Stimulated activated CD8-positive, alpha-beta memory T cell treated with anti-CD3 and anti-CD28 coated beads, Interleukin-7, amount 100 ng/mL, for 48 hours (primary cell): ENCODE measurements around the gene NFAM1.

Experiments
- DNase-seq, 2 donors: peaks; one replicate each; pipeline ENCODE4 v3.0.0-alpha.2; 2020; ENCODE audit warnings: low read depth in 1 of 2; ENCODE audit errors: extremely low read depth in 1 of 2

Gene NFAM1

GRCh38 chr22:42439821-42440674 lies 7.8 kb upstream of the NFAM1 start:
- no peak for DNase-seq

DNA sequence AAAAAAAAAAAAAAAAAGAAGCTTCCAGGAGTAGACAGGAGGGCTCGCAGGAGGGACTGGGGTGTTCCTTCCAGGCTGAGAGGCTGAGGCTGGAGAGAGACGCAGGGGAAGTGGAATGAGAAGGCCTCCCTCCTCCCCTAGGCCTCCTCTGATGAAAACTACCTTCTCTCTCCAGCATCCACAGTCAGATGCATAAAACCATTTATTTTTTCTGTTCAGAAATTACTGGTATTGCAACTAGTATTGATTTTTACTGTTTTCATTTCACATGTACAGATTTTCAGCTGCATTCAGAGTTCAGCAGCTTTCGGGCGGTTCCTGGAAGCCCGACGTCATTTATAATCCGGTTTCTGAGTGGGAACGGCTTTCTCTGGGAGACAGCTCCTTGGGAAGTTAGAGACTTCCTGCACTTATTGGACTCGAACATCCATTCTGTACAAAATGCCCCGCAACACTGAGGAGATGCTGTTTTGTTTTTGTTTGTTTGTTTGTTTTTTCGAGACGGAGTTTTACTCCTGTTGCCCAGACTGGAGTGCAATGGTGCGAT lies 6.9 kb upstream of the NFAM1 start:
- DNase-seq, result no peak

DNA sequence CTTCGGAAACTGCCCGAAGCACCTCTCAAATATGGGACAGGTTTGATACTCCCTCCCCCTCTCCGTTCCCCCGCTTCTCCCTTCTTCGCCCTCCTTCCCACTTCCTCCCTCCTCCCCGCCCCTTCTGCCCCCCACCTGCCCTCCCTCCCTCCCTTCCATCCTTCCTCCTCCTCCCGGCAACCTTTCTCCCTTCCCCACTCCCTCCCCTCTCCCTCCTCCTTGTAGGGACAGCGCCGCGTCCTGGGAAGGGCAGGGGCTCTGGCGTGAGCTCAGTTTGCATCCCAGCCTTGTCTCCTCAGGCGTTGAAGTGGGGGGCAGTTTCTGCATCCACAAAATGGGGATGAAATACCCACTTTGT lies 6.1 kb upstream of the NFAM1 start:
- no peak for DNase-seq

GRCh38 chr22:42437488-42438292 lies 5.5 kb upstream of the NFAM1 start:
- DNase-seq, result peak; percentile 55 to 61

GRCh38 chr22:42436404-42436803 lies 4.2 kb upstream of the NFAM1 start:
- no peak for DNase-seq

GRCh38 chr22:42434748-42435425 lies 2.7 kb upstream of the NFAM1 start:
- no peak for DNase-seq

DNA sequence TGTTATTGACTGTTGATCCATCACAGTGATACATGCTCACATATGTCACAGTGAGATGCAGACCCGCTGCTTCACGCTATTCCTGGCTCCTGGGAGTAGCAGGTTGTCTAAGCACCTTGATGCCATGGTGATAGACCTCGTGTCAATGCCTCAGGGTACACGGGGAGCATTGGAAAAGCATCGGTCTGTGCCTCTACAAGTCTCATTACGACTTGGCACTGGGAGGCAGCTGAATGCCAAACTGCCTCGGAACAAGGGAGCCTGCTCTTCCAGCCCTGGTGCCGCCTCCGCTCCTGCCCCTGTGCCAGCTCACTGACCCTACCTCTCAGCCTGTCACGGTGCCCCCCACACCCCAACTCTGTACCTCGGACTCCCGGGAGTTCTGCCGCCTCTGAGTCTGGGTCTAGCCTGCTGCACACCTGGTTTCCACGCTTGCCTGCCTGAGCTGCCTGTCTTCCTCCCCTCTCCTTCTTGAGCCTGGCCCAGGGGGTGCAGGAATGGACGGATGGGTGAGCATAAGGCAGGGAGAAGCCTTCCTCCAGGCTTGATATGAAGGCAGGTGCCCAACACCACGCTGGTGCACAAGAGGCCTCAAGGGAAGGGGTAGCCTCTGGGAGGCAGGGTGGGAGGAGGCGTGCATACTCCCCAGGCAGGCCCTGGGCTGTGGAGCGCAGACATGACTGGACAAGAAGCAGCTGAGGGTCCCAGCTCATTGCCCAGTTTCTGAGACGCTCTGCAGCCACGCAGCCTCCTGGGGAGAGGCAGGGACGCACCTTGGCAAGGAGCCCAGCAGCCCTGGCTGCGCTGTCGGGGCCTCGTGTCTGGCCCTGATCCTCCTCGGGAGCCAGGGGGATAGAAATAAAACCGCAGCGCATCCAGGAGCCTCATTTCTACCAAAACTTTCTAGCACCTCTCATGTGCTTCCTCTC lies 1.8 kb upstream of the NFAM1 start:
- no peak for DNase-seq

- no peak for DNase-seq
Observed at GRCh38 chr22:42432818-42433217, 615 bp upstream of the NFAM1 start.

DNA sequence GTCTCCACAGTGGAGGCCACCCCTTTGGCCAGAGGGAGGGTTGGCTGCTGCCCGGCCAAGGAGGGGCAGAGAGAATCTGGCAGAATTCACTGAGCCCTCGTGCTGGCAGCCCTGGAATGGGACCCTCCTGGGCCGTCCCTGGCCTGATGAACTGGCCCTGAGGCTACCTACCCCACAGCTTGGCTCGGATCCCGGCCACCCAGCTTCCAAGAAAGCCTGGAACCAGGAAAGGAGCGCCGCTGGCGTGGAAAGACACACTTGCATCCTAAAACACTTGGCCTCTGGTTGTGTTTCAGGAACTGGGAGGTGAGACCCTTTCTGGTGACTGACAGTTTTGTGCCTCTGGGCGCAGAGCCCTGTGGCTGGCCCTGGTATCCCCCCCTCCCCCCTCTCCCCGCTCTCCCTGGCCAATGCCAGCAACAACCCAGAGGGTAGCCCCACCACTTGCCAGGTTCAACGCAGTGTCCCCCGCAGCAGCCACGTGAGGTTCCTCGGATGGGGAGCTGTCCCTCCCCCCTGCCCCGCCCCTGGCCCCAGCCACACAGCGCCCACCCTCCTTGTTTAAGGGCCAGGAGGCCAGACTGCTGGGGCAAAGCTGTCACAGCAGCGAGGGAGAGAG lies 693 bp downstream of the NFAM1 start:
- no peak for DNase-seq

DNA sequence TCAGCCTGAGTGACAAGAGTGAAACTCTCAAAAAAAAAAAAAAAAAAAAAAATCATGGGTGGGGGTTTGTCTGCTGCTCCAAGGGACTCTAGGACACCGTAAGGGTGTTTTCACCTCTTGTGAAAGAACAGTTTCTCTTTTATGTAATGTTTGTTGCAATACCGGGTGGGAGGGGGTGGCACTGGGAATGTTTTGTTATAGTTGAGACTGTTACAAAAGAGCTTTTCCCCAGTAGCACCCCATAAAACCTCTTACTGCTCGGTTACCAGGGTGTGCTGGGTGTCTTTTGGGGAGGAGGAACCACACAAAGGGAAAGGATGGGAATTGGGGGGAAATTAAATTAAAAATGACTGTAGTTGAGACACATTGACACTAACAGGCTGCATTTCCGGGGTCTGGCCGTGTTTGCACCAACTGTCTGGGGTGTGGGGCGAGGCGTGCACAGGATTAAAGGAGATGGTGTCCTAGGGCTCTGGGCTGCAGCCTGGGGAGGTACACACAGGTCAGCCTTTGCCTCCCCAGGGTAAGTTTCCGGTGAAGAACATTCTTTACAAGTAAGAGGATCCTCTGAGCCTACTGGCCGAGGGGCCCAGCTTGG lies 1.6 kb downstream of the NFAM1 start:
- DNase-seq, result no peak

DNA sequence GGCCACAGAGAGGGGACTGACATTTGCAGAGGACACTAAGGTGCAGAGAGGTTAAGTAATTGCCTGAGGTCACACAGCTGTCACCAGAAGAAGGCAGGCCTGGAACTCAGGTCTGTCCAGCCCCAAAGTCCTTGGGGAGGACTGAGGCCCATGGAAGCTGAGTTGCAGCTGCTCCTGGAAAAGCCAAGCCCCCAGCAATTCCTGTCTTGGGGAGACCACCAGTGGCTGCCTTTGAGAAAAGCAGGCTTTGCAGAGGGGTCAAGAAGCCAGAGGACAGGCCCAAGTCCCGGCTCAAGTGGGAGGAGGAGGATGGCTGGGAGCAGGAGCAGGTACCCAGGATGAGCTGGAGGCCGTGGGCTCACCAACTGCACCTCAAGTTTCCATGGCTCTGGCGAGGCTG lies 3.4 kb downstream of the NFAM1 start:
- DNase-seq, result no peak

DNA sequence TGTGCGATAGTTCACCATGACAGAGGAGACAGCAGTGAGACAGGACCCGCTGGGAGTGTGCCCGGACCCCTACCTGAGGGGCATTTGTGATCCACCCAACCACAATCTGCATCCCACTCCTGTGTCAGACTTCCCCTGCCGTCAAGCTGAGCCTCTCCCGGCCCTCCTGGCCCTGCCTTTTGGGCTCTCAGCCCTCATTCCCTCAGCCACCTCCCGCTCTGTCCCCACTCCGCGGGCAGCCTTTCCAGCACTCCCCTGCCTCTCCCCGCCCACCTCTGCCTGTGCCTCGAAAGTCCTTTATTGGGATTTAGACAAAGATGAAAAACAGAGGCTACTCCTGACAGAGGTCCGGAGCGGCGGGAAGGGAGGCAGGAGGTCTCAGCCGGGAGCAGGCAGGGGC lies 4.2 kb downstream of the NFAM1 start:
- DNase-seq, result no peak

- DNase-seq, result no peak
Observed at GRCh38 chr22:42427167-42427566, 5.0 kb downstream of the NFAM1 start.

DNA sequence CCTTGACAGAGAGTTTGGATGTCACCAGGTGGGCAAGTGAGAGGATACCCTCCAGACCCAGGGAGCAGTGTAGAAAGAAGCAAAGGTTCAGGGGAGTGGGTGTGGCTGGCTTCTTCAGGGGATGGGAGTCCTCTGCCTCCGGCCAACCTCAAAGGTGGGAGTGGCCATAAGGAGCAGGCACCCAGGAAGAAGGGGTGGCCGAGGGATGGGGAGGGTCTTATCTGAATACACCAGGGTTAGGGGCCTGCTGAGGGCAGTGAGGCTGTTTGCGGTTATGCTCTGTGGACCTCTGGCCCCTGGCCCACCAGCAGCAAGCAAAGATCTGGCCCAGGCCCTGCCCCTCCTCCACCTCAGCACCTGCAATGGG lies 6.2 kb downstream of the NFAM1 start:
- no peak for DNase-seq

DNA sequence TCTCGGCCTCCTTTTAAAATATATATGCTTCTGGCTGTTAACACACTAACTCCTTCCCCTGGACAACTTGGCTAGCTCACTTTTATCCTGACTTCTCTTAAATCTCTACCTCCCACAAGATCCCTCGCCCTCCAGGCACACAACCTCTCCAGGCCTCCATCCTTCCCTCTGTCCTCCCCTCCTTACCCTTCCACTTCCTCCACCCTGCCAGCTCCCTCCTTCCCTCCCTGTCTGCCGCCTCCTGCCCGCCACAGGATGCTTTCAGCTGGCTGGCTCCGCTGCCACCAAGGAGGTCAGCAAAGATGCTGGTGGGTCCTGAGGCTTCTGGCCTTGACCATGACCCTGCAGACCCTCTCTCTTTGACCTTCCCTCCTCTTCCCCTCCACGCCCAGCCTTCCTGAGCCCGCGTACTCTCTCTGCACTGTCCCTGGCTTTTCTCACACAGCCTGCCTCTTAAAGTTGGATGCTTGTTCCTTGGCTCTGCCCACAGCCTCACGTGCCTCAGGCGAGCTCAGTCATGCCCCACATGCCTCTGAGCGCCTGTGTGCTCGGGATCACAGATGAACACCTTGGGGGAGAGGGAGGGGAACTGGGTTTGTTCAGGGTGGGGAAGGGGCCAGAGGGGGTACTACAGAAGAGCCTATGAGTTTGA lies 6.7 kb downstream of the NFAM1 start:
- no peak for DNase-seq

DNA sequence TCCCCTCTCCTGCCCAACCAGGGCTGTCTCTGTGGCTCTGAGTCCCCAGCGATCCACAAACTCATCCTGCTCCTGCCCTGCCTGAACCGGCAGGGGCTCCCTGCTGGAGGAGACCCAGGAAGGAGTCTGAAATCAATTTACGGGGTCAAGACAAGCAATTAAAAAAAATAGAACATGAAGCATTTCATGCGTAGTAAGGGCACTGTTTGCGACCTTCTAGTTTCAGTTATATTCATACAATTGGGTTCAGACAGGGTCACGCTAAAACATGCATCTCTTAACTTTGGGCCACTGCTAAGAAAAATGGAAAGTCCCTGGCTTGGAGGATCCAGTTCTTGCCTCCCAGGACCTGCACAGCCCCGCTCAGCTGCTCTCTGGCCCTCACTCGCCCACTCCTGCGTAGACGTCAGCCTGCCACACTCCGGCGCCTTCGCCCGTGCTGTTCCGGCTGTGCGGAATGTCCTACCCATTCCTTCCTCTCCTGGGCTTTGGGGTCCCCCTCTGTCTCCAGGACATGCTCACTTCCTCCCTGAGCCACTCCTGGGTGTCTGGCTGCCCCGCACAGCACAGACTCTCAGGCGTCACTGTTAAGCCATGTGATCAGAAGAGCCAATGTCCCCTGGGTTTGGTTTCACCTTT lies 12.8 kb downstream of the NFAM1 start:
- no peak for DNase-seq

DNA sequence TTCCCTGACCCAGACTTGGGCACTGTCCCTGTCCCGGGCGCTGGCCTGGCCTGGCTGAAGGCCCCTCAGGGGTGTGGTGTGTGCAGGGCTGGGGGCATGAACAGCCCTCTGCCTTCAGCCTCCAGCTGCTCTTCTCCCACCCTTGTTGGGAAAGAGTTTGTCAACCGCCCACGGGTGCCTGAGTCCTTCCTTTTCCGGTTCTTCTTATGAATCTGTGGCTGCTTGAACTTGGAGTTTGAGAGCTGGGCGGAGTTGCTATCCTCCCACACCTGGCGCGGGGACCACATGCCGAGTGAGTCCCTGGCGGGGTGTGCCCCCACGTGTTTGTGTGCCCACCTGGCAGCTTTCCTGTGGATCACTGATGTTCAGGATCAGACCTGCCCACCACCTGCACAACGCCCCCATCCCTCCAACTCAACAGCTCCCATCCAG lies 13.4 kb downstream of the NFAM1 start:
- DNase-seq, result no peak

- DNase-seq, result no peak
Observed at GRCh38 chr22:42417645-42418305, 14.4 kb downstream of the NFAM1 start.
